ENCODE results near the gene ULK4. TPM values are rescaled to one million over a fixed set of nuclear protein-coding genes. Genes with fewer than 3 reads are reported as not detected.

The ULK4 gene
- total RNA-seq, 1 experiment from 2014 or later, result 6.6 TPM

DNA sequence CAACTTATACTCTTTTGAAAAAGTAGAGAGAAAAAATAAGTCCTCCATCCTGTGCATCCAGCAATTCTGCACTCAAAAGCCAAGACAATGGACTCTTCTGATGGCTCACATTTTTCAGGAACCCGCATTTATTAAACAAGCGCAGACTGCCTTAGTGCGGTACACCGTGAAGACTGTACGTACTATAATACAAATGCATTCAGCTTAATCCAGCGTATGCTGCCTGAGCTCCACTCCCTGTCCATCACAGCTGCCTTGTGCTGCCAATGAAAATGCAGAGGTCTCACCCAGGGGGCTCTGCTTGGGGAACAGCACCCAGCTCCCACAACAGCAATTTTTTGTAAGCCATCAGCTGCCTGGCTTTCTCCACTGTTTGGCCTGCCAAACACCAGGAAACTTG, 350.9 kb downstream of the ULK4 start:
- no peak for DNase-seq
- Histone ChIP-seq H3K27me3 (ENCODE audit: control insufficient read depth, insufficient read depth, low read length) (no peaks in the 10 kb centered on the region), H3K36me3 (replicated peaks; ENCODE audit: control insufficient read depth, insufficient read depth, low read length) (no peaks in the 10 kb centered on the region), H3K4me3 (ENCODE audit: insufficient read depth, low read depth, low read length) (no peak overlapping the region)

DNA sequence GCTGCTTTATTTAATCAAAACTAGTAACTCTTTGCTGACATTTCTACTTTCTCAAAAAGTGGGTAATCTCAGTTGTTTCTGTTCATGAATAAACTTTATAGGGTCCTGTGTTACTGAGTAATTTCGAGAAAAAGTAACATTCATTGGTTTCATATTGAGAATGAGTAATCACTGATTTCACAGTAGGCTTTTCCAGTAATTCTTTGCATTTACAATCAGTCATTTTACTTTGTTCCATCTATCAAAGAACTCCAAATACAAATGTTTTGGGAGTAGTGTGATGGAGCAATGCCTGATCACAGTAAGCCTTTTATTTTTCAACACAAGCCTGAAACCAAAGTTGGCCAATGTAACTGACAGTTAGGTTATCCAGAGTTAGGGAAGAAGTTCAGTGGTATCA, 353.6 kb downstream of the ULK4 start:
- Histone ChIP-seq H3K4me3 (ENCODE audit: insufficient read depth, low read depth, low read length) (no peak overlapping the region), H3K36me3 (replicated peaks; ENCODE audit: control insufficient read depth, insufficient read depth, low read length) (no peaks in the 10 kb centered on the region), H3K27me3 (ENCODE audit: control insufficient read depth, insufficient read depth, low read length) (no peaks in the 10 kb centered on the region)
- no peak for DNase-seq

DNA sequence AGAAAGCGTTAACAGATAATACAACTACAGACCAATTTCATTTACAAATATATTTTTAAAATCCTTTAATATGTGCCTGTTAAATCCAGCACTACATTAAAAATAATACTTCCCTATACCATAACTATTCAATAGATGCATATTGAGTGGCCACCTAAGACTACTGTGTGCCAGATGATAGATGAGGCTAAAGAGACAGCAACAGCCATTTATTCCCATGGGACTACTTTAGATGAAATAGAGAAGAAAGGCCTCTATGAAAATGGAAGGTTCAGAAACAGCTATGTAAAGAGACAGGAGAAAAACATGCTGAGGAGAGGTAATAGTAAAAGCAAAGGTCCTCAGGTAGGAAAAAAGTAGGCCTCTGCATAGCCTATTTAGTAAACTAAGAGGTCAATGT, 358.1 kb downstream of the ULK4 start:
- Histone ChIP-seq H3K36me3 (replicated peaks; ENCODE audit: control insufficient read depth, insufficient read depth, low read length) (no peaks in the 10 kb centered on the region), H3K4me3 (ENCODE audit: insufficient read depth, low read depth, low read length) (no peak overlapping the region), H3K27me3 (ENCODE audit: control insufficient read depth, insufficient read depth, low read length) (no peaks in the 10 kb centered on the region)
- no peak for DNase-seq

DNA sequence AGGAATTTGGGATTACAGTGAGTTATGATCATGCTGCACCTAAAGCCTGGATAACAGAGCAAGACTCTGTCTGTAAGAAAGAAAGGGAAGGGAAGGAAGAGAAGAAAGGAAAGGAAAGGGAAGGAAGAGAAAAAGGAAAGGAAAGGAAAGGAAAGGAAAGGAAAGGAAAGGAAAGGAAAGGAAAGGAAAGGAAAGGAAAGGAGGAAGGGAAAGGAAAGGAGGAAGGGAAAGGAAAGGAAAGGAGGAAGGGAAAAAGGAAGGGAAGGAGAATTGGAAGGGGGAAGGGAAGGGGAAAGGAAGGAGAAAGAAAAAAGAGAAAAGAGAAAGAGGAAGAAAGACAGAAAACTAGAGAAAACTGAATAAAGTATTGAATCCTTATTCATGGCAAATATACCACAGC, 359.8 kb downstream of the ULK4 start:
- H3K36me3 ChIP-seq (replicated peaks; ENCODE audit: control insufficient read depth, insufficient read depth, low read length), result no peaks in the 10 kb centered on the region
- no peak overlapping the region for H3K4me3 ChIP-seq (ENCODE audit: insufficient read depth, low read depth, low read length)
- no peak for DNase-seq
- no peaks in the 10 kb centered on the region for H3K27me3 ChIP-seq (ENCODE audit: control insufficient read depth, insufficient read depth, low read length)

DNA sequence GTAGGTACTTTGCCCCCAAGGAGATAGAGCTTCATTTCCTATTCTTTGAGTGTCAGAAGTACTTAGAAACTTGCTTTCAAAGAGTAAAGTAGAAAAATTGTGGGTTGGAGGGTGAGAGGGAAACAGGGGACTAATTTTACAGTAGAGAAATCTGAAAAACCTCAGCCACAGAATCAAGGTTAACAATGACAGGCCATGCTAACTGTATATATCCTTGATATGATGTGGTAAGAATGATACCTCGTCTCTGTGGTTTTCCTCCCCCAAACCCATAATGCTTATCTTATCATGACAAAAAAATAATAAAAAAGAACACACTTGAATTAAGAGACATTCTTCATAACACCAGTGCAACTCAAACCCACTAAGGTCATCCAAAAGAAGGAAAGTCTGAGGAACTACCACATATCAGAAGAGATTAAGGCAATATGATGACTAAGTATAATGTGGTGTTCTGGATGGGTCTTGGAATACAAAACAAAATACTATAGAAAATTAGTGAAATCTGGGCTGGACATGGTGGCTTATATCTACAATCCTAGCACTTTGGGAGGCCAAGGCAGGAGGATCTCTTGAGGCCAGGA, 360.4 kb downstream of the ULK4 start:
- Histone ChIP-seq H3K36me3 (replicated peaks; ENCODE audit: control insufficient read depth, insufficient read depth, low read length) (no peaks in the 10 kb centered on the region), H3K27me3 (ENCODE audit: control insufficient read depth, insufficient read depth, low read length) (no peaks in the 10 kb centered on the region), H3K4me3 (ENCODE audit: insufficient read depth, low read depth, low read length) (no peak overlapping the region)
- DNase-seq, result no peak

DNA sequence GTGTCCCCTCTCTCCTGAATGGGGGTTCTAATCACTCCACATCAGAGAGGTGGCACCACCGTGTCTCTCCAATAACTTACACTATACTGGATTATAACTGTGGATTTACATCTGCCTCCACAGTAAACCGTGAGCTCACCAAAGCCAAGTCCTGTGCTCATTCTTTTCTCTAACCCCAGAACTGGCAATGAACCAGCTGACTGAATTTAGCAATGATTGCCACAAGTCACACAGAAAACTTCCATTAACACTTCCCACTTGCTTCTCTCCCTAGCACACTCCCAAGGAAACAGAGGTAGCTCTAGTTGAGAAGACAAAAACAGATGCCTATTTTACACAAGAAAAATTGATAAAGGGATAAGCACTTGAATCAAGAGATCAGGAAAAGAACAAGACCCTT, 361.3 kb downstream of the ULK4 start:
- Histone ChIP-seq H3K4me3 (ENCODE audit: insufficient read depth, low read depth, low read length) (no peak overlapping the region), H3K36me3 (replicated peaks; ENCODE audit: control insufficient read depth, insufficient read depth, low read length) (no peaks in the 10 kb centered on the region), H3K27me3 (ENCODE audit: control insufficient read depth, insufficient read depth, low read length) (no peaks in the 10 kb centered on the region)
- no peak for DNase-seq

DNA sequence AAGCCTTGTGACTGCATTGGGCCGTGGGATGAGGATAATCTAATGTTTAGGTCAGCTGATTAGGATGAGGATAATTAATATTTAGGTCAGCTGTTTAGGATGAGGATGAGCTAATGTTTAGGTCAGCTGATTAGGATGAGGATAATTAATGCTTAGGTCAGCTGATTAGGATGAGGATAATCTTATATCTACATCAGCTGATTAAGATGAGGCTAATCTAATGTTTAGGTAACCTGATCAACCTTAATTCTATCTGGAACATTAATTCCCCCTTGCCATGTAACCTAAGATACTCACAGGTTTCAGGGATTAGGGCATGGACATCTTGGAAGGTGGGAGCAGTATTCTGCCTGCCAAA, 362.8 kb downstream of the ULK4 start:
- Histone ChIP-seq H3K27me3 (ENCODE audit: control insufficient read depth, insufficient read depth, low read length) (no peaks in the 10 kb centered on the region), H3K36me3 (replicated peaks; ENCODE audit: control insufficient read depth, insufficient read depth, low read length) (no peaks in the 10 kb centered on the region), H3K4me3 (ENCODE audit: insufficient read depth, low read depth, low read length) (no peak overlapping the region)
- no peak for DNase-seq

DNA sequence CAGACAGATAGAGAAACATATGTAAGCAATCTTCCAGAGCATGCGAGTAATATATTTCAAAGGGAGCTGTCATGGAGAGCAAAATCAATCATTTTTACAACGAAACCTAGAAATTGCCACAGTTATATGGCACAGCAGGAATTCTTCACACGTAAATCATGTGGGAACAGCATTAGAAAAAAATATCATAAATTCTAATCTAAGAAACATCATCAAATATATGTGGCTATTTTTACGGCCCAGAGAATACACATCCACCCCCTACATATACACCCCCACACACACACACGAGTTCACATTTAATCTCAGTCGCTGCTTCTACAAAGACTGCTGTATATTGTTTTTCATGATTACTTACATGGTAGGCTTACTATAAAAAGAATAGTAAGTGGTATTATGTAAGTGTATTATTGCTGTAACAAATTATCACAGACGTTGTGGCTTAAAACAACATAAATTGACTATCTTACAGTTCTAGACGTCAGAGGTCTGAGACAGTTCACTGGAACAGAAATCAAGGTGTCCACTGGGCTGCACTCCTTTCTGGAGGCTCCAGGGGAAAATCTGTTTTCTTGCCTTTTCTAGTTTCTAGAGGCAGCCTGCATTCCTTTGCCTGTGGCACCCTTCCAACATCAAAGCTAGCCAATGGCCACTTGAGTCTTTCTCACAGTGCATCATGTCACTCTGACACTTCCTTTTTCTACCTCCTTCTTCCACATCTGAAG, 363.3 kb downstream of the ULK4 start:
- Histone ChIP-seq H3K36me3 (replicated peaks; ENCODE audit: control insufficient read depth, insufficient read depth, low read length) (no peaks in the 10 kb centered on the region), H3K27me3 (ENCODE audit: control insufficient read depth, insufficient read depth, low read length) (no peaks in the 10 kb centered on the region), H3K4me3 (ENCODE audit: insufficient read depth, low read depth, low read length) (no peak overlapping the region)
- DNase-seq, result no peak

DNA sequence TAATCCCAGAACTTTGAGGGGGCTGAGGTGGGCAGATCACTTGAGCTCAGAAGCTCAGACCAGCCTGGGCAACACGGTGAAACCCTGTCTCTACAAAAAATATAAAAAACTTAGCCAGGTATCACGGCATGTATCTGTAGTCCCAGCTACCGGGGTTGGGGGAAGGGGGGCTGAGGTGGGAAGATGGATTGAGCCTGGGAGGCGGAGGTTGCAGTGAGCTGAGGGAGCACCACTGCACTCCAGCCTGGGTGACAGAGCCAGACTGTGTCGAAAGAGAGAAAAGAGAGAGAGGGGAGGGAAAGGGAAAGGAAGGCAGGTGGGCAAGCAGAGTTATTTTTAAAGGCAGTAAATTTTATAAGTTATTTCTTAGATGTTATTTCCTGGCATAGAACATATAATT, 368.1 kb downstream of the ULK4 start:
- Histone ChIP-seq H3K4me3 (ENCODE audit: insufficient read depth, low read depth, low read length) (no peak overlapping the region), H3K27me3 (ENCODE audit: control insufficient read depth, insufficient read depth, low read length) (no peaks in the 10 kb centered on the region), H3K36me3 (replicated peaks; ENCODE audit: control insufficient read depth, insufficient read depth, low read length) (no peaks in the 10 kb centered on the region)
- no peak for DNase-seq

DNA sequence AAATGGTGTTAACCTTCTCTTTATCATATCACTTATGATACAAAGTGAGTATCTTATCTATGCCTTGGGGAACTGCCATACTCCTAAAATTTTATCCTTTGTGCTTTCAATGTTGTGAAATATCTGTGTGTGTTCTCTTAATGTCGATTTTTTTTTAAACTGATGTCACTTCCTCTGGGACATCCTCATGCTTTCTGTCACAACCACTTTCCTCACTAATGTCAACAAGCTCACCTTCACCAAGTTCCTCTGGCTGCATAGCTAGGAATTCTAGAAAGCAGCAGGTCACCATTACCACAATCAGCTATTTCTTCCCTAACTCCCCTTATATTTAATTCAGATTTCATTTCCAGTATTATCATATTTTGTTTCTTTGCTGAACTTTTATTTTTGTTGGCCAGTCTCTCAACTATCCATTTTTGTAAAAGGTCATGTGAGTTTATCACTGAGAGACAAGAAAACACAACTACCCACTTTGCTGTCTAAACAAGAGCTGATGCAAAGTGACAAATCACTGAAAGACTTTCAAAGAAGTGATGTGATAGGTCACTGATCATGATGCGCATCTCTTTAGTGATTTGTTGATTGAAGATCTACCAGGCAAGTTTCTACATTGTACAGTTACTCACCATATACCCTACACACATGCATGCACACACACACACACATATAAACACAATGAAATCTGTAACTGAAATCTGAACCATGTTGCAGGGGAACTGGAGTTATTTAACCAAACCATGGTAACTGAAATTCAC, 369.0 kb downstream of the ULK4 start:
- no peak for DNase-seq
- Histone ChIP-seq H3K27me3 (ENCODE audit: control insufficient read depth, insufficient read depth, low read length) (no peaks in the 10 kb centered on the region), H3K36me3 (replicated peaks; ENCODE audit: control insufficient read depth, insufficient read depth, low read length) (no peaks in the 10 kb centered on the region), H3K4me3 (ENCODE audit: insufficient read depth, low read depth, low read length) (no peak overlapping the region)

DNA sequence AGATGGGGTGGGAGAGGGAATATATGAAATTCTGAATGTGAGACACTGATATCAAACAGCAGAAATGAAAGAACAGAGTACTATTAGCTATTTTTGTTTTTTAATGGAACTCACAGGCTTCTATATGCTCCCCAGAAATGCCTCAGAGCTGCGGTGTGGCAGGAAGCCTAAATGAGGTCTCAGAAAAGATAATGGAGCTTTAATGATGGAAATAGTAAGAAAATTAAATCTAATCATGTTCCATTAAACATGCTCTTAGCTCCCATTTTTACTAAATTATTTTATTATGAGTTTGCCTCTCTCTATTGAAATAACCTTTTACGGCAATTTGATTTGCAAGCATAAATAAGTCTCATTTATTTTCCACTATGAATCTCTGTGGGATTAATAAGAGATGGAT, 378.9 kb downstream of the ULK4 start:
- no peaks in the 10 kb centered on the region for H3K27me3 ChIP-seq (ENCODE audit: control insufficient read depth, insufficient read depth, low read length)
- H3K36me3 ChIP-seq (replicated peaks; ENCODE audit: control insufficient read depth, insufficient read depth, low read length), result no peaks in the 10 kb centered on the region
- no peak for DNase-seq
- no peak overlapping the region for H3K4me3 ChIP-seq (ENCODE audit: insufficient read depth, low read depth, low read length)

DNA sequence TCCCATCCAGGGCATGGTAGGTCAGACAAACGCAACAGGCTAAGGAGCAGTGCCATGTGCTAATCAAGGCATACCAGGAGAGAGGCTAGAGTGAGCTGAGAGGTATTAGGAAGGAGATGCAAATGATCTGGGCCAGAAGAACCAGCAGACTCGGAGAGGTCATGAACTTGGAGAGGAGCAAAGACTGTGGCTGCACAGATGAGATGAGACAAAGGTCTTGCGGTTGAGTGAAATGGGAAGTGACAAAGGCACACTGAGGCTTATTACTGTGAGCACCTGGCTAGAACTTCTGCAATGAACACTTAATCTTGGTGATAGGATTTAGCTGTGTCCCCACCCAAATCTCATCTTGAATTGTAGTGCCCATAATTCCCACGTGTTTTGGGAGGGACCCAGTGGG, 380.2 kb downstream of the ULK4 start:
- Histone ChIP-seq H3K36me3 (replicated peaks; ENCODE audit: control insufficient read depth, insufficient read depth, low read length) (no peaks in the 10 kb centered on the region), H3K4me3 (ENCODE audit: insufficient read depth, low read depth, low read length) (no peak overlapping the region), H3K27me3 (ENCODE audit: control insufficient read depth, insufficient read depth, low read length) (no peaks in the 10 kb centered on the region)
- no peak for DNase-seq

DNA sequence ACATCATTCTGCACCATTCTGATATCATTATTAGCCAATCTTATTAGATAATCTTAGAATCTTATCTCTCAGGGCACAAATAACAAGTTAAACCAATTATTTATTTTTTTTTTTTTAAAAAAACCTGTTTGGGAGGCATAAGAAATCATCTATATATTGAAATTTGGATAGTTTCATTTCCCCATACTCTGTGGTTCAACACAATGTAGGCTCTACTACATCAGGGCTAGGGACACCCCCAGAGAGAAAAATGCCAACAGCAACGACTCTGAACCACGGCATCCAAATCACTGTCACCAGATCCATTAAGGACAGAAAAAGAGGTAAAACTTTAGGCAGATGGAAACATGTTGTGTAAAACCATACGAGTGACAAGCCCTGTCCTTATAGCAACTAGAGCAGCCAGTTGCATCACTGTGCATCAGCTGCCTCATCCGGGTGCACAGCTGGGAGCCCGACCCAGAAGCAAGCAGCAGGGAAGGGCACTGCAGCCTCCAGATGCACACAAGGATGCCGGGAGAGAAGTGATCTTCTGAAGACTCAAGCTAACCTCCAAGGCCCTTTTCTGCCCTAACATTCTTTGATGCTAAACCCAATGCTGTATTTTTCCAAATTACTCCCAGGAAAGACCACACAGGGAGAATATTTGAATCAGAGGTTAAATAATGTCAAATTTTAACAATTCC, 381.5 kb downstream of the ULK4 start:
- H3K4me3 ChIP-seq (ENCODE audit: insufficient read depth, low read depth, low read length), result no peak overlapping the region
- peak; percentile 51 for DNase-seq
- H3K36me3 ChIP-seq (replicated peaks; ENCODE audit: control insufficient read depth, insufficient read depth, low read length), result no peaks in the 10 kb centered on the region
- H3K27me3 ChIP-seq (ENCODE audit: control insufficient read depth, insufficient read depth, low read length), result no peaks in the 10 kb centered on the region

DNA sequence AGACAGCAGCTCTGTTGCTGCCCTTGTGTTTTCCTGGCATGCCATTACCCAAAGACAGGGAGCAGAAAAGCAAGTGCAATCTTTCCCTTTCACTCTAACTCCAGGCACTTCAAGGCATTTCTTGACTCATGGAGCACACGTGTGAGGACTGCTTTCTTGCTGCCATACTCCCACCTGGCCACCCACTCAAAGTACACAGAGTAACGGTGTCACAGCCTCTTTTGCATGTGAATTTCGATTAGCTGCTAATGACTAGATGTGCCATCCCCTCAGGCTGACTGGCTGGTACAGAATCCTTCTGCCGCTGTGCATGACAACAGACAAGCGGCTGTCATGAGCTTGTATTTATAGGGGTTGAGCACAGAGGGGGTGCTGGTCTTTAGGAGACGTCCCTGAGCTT, 382.0 kb downstream of the ULK4 start:
- DNase-seq, result peak; percentile 30
- H3K4me3 ChIP-seq (ENCODE audit: insufficient read depth, low read depth, low read length), result no peak overlapping the region
- H3K27me3 ChIP-seq (ENCODE audit: control insufficient read depth, insufficient read depth, low read length), result no peaks in the 10 kb centered on the region
- H3K36me3 ChIP-seq (replicated peaks; ENCODE audit: control insufficient read depth, insufficient read depth, low read length), result no peaks in the 10 kb centered on the region

DNA sequence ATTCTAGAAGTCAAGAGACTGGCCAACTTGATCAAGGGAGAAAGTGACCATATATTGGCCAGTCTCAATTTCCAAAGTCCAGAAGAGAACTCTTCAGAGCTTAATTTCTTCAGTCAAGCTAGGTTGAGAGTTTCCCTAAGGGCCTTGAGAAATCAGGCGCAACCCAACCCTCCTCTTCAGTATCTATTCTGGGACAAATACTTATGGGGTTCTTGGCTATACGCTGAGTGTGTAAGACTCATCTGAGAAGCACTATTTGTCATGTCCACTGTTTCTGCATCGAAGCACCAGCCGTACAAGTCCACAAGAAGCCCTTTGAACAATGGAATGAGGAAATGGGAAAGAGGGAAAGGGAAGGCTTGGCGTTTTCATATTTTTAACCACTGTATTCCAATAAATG, 383.1 kb downstream of the ULK4 start:
- Histone ChIP-seq H3K27me3 (ENCODE audit: control insufficient read depth, insufficient read depth, low read length) (no peaks in the 10 kb centered on the region), H3K4me3 (ENCODE audit: insufficient read depth, low read depth, low read length) (no peak overlapping the region), H3K36me3 (replicated peaks; ENCODE audit: control insufficient read depth, insufficient read depth, low read length) (no peaks in the 10 kb centered on the region)
- no peak for DNase-seq
